HG03571 (cell line): ENCODE data around the gene GRP.

Source experiments
- ATAC-seq: cut with Tn5 transposase; IDR thresholded peaks from one replicate; pipeline ENCODE4 v1.9.1; 2021; ENCODE audit not compliant: unreplicated experiment

The GRP gene

DNA sequence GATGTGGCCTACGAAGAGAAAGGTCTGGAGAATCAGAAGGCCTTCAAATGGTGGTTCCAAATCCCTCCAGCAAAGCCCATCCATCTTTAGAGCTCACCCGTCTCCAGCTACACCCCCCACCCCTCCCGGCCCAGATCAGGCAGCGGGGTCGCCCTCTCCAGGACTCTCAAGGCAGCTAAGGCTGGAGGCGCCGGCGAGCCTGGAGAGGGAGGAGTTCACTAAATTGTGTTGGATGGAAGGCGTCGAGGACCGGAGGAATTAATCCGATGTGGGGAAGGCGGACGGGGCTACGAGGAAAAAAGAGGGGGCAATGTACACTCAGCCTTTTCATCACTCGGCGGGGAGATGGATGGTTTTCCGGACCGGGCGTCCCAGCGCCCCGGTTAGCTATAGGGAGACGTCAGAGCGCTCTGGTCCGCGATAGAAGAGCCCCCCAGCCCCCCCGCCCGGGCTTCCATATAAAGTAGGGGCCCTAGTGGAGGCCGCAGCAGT, at the start of gene GRP:
Gene GRP, plus strand, starts transcription at position 487 of the 492 bp plus-strand sequence. CDS start 108 bp downstream, outside the sequence.
- no peak for ATAC-seq

DNA sequence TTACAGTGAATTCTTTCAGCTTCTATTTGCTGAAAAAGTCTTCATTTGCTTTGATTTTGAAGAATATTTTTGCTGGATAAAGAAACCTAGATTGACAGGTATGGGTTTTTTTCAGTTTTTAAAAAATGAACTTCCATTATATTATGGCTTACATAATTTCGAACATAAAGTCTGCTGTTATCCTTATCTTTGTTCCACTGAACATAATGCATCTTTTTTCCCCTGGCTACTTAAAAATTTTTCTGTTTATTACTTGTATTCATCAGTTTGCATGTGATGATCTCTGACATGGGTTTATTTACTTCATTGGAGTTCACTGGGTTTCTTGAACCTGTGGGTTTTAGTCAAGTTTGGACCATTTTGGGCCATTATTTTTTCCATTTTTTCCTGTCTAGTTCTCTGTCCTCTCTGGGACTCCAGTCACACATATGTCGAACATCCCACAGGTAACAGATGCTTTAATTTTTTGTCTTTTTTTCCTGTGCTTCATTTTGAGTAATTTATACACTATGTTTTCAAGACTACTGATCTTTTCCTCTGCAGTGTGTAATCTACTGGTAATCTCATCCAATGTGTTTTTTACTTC, 47.2 kb upstream of the GRP start:
- no peak for ATAC-seq

DNA sequence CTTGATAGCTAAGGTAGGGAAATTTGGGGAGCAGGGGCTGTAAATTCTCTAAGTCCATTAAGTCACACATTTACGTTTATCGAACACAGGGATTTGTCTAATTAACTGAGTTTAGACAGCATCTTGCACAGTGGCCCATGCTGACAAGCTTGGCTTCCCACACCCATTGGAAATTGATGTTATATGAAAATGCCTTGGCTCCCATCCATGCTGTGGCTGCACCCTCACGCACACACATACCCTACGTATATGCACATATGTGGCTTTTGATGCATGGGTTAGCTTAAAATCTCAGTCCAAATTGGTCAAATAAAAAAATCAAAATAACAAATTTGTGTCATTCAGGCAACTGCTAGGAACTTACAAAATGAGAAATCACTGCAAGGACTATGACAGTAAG, 42.5 kb upstream of the GRP start:
- ATAC-seq, result no peak

DNA sequence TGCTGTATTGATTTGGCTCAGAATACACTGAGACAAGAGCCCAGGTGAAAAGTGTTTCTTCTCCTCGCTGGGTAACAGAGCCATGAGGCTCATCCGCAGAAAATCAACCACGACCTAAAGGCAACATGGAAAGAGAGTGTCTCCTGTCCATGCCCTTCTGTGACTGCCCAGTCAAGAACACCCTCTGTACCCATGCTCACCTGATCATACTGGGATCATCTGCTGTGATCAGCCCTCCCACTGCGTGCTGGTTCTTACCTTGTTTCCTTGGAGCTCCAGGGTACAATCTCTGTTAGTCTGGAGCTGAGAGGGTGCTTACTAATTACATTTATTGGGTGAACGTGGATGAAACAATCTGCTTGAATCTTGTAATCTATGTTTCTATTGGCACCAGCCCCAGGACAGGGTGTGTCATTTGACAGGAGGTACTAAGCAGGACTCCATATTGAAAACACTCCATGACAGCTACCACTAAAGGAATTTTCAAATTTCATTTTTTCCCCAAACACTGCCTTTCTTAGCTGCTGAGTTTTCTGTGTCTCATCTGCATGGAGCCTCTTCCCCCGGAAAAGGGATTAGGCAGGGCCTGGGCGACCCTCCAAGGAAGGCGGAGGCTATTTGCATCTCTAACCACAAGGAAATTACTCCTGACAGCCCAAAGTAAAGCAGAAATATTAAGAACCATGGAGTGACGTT, 39.7 kb upstream of the GRP start:
- no peak for ATAC-seq

DNA sequence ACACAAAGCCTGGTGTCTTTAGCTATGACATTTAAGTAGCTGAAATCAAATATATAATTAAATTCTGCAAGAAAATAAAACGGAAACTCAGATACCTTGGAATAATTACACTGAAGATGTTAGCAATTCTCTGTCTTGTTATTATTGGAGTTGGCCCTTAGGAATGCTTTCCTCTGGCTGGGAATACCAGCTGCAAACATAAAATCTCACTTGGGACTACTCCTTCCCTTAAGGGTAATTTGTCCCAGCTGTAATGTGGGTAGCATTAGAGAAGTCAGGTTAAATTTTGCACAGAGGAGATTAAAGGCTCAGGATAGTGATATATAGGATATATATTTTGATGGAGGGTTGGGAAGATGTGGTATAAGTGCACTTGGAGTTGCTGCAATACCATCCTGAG, 37.3 kb upstream of the GRP start:
- ATAC-seq, result no peak

DNA sequence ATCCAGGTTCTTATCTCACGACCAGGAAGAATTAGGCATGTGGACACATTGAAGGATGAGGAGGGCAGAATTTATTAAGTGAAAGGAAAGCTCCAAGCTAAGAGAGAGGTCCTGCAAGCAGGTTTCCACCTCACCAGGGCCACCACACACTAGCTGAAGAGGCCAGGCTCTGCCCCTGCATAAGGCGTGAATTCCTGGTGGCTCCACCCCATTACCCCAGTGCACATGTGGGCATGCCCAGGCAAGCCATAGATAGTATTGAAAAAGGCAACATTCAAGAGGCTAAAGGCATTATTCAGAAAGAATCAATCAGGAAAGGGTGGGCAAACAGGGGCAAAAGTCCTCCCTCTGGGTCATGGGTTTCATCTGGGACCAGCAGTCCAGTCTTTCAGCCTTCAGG, 30.9 kb upstream of the GRP start:
- no peak for ATAC-seq

DNA sequence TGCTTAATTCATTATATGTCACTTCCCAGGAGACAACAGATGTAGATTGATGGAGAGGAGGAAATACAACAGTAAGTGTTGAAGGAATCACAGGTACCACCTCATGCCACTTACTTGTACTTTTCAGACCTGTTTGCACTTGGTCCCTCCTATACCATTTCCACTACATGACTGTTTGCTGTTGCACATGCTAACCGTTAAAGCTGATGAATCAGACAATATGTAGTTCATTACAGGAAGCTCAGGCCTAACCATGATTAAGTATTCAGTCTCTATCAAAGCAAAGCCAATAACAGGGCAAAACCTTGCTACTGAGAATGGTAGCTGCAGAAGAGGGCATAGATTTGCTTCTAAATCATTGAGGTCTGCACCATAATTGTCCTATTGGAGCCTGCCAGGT, 30.2 kb upstream of the GRP start:
- ATAC-seq, result no peak

DNA sequence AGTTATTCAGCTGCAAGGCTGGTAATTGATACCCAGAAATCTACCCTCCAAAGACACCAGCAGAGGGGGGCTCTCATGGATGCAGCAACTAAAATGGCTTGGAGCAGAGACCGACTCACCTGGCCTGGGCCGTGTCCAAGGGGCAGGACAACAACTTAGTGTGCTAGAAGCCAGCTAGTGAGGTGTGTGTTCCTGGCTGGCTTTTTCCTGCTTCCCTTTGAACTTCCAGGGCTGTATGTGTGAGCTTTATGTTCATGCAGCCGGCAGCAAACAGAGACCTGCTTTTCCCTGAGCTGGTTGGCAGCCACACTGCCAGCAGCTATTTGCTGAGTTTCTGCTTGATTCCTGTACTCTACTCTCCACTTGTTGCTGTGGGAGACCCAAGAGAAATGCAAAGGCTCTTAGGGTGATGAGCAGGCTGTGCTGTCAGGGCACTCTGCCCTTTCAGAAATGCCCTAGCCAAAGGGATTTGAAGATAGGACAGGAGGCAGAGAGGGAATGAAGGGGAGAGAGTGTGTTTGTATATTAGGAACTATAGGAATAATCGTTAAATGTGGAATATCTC, 23.7 kb upstream of the GRP start:
- ATAC-seq, result no peak

DNA sequence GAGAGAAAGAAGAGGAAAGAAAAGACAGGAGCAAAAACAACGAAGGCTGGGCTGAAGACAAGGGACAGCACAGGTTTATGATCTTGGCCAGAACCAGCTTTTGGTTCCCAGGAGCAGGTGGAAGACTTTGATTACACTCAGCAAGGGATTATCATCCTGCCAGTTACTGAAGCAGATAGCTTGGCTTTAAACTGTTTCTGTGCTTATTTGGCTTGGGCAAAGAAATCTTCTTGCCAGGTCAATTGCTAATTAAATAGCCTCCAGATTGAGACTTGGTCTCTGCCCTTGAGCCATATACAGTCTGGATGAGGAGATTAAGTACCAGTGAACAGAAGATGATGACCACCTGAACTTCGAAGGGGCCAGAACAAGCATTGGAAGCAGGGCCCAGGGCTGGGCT, 22.3 kb upstream of the GRP start:
- ATAC-seq, result no peak

DNA sequence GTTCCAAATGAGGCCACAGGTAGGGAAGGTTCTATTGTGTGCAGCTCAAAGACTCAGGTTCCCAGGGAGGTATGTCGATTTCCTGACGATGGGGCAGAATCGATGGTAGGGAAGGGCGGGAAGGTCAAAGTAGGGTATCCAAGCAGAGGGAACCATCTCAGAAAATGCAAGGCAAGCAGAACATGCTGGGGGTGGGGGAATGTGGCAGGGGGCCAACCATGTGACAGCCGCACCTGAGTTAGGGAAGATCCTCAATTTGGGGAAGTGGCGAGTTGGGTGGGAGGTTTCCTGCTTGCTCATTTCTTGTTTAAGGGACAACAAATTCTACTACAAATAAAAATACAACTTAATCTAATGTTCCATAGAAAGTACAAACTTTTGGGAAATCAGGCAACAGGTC, 21.7 kb upstream of the GRP start:
- no peak for ATAC-seq

DNA sequence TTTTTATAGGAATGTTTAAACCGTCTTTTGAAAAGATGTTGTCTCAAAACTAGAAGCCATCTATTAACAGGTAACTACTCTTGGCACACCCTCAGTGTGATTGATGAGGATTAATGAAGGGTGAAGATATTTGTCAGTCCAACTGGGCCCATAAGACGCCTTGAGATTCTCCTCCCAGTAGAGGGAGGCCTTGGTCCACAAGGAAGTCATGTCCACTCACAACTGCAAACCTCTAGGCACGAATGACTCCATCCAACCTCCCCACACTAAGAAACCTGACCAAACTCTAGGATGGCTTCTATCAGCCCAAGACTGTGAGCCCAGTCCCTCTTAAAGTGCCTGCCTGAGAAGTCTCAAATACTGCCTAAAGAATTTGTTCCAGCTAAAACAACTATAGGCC, 19.2 kb upstream of the GRP start:
- ATAC-seq, result no peak

DNA sequence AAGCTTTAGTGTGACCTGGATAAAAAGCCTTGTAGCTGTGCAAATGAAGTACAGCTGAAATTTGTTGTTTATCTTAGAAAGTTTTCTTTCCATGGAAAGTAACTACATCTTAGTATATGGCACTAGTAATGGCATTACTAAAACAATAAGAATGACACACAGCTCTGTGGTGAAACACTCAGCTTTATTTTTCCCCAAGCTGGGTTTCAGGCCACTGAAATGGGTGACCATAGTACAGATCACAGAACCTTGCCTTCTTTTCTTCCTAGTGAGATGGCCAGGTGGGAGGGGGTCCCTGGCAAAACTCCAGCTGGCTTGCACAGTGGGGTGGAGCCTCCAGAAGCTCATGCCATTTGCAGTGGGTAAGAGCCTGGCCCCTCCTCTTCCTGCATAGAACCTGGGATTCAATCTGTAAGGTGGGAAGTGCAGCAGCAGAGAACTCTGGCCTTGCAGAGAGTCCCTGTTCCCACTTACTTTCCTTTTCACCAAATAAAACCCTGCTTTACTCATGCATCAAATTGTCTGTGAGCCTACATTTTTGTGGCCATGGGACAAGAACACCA, 17.6 kb upstream of the GRP start:
- ATAC-seq, result no peak

DNA sequence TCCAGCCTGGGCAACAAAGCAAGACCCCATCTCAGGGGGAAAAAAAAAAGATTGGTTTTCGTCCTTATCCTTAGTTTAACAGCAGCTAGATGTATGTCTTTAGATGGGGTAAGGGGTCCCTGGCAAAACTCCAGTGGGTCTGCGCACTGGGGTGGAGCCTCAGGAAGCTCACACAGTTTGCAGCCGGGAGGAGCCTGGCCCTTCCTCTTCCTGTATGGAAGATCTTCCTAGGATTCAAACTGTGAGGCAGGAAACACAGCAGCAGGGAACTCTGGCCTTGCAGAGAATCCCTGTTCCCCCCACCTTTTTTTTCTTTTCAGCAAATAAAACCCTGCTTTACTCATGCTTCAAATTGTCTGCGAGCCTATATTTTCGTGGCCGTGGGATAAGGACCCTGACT, 12.5 kb upstream of the GRP start:
- ATAC-seq, result no peak

DNA sequence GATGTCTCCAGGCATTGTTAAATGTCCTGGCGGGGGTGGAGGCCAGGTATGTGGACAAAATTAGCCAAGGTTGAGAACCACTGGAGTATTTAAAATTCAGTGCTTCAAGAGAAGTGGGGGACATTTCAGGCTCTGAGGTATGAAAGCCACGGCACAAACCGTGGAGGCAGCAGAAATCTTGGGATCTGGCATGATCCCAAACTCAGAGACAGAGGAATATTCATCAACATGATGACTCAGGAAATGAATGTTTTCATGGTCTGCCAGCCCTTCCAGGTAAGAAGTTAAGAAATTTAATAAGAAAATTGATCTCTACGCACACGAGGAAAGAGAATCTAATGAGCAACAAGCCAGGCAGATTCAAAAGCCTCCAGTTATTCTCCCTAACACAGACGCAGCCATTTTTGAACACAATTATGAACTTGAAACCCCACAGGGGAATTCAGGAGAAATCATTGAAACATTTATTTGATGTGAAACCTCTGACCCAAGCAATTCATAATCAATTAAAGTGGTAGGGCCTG, 11.3 kb upstream of the GRP start:
- no peak for ATAC-seq

DNA sequence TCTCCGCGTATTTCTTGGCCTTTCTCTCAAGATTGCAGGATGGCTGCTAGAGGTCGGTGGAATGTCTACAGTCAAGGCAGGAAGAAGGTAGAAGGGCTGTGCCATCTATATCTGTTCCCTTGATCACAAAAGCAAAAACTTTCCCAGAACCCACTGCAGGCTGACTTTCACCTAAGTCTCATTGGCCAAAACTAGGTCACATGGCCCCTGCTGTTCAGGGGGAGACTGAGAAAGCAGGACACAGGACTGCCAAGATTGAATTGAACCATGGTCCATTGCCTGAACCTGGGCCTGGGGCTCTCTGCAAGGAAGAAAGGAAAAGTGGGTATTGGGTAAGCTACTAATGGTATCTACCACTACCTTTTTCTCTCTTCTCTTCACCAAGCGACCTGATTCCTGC, 9.7 kb upstream of the GRP start:
- ATAC-seq, result no peak

DNA sequence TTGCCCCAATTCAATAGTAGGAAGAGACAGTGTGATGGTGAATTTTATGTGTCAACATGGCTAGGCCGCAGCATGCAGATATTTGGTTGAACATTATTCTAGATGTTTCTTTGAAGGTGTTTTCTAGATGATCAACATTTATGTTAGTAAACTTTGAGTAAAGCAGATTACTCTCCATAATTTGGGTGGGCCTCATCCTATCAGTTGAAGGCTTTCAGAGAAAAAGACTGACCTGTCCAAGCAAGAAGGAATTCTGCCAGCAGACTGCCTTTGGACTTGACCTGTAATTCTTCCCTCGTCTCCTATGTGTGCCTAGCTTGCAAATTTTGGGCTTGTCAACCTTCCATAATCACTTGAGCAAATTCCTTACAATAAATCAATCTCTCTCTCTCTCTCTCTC, 8.3 kb upstream of the GRP start:
- no peak for ATAC-seq

DNA sequence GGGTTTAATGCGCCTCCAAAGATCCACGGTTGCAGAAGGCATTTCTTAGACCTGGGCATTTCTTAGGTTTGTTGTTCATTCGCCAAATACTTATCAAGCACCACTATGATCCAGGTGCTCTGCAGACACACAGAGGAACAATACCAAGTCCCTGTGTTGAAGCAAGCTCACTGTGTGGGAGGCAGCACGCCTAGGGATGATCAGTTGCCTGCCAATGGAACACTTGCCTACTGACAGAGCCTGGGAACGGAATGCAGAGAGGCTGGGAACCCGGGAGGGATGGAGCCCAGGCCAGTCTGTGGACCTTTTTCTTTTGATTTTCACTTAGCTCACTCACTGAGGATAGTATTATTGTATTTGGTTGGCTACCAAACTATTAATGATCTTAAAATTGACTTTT, 1.9 kb upstream of the GRP start:
- no peak for ATAC-seq

DNA sequence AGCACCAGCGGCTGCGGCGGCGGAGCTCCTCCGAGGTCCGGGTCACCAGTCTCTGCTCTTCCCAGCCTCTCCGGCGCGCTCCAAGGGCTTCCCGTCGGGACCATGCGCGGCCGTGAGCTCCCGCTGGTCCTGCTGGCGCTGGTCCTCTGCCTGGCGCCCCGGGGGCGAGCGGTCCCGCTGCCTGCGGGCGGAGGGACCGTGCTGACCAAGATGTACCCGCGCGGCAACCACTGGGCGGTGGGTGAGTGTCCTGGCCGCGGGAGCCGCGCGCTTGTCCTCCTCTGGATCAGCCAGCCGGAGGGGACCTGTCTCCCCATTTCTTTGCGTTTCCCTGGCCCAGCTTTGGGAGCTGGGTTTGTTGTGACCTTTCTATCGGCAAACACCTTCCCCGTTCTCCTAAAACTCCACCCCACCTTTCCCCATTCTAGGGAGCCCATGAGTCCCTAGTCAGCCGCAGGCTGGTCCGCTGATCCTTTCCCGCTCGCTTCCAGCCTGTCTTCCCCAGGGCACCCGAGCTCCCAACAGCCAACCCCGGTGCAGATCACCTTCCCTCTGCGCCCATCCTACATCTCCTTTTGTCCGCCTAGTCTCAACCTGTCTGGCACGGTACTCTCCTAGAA, 316 bp downstream of the GRP start:
- ATAC-seq, result no peak

DNA sequence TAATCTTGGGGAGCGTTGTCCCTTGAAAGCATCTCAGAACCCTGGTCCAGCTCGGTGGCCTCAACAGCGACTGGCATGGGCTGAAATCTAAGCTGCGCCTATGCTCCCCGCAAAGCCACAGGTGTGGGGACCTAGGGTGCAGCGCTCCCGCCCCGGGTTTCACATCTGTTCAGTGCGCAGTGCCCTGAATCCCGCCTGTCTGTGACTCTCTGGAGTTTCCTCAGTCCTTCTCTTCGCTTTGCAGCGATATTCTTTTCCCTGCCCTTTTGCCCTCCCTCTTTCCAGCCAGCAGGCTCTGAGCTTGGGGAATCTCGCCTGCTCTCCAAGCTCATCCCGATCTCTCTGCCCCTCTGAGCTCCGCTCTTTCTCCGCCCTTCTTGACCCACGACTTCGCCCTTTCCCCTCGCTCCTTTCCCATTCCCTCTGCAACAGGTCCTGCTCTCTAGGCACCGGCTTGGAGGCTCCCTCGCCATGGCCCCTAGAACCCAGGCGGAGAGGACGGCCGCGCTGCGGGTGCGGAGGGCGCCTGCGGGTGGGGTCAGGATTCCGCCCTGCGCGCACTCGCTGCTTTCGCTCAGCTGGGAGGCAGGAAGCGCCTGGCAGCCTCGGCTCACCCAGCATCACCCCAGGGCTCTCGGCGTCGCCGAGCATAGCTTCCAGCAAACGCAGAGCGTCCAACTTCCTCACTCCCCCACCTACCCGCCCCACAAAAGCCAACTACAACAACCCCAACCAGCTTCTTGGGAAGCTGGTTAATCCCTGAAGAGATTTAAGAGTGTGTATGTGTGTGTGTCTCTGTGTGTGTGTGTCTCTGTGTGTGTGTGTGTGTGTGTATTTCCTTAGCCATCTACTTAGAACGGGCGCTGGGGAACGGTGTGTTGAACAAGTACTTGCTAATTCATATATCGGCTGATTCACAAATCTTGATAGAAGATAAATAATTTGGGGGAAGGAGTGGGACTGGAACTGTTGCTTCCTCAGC, 1.1 kb downstream of the GRP start:
- no peak for ATAC-seq

DNA sequence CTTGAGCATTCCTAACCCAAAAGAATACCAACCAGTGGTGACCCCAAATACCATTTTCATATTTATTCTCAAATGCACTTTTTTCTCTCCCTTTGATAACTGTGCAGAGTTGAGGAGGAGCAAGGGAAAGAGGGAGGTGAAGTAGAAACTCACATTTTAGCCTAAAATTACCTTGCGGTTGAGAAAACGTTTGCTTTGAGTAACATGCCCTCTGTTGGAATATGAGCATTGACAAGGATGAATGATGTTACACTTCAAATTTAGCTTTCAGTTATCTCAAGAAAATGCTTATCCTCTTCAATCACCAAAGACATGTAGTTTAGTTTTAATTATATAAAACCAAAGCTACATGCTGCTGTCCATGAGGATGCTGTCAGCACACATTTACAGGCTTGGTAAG, 2.4 kb downstream of the GRP start:
- no peak for ATAC-seq
